Mucosa of descending colon (tissue), 3 donors: ENCODE data around the gene SLC9A3. TPM values are rescaled to one million over a fixed set of nuclear protein-coding genes. Genes with fewer than 3 reads are reported as not detected.

Experiments used
- ATAC-seq: fragments of 200-7000 bp; cut with Tn5 transposase; one replicate; pipeline ENCODE4 v1.9.1; 2020; ENCODE audit warnings: mild to moderate bottlenecking, moderate library complexity
- DNase-seq, 3 donors: peaks; one replicate each; pipeline ENCODE4 v3.0.0-alpha.2; 2020
- H3K36me3 ChIP-seq: fragments of 200-600 bp; one replicate; pipeline ENCODE4 v1.8.0; 2021; ENCODE audit warnings: low read depth, mild to moderate bottlenecking
- H3K4me1 ChIP-seq: fragments of 200-600 bp; one replicate; pipeline ENCODE4 v1.8.0; 2021; ENCODE audit warnings: low read depth, mild to moderate bottlenecking
- H3K4me3 ChIP-seq: fragments of 200-600 bp; one replicate; pipeline ENCODE4 v1.8.0; 2021; ENCODE audit warnings: mild to moderate bottlenecking
- H3K9me3 ChIP-seq: fragments of 200-600 bp; one replicate; pipeline ENCODE4 v1.8.0; 2021; ENCODE audit warnings: mild to moderate bottlenecking
- intact Hi-C, 2 donors: fragments of 100-400 bp; cut with DNase I in 1 of 2; cut with micrococcal nuclease in 1 of 2; formaldehyde crosslinking; loops; one replicate each; pipeline versions ENCODE4 v1.11.0 to v1.11.1; 2022; cut with DNase I, micrococcal nuclease
- total RNA-seq, 3 donors: library from RNA; stranded (reverse); fragmentation: NEBNext Ultra II Directional in 2 of 3; extraction: Animal tissue kit (Norgen Biotek cat#: 25700) in 2 of 3; gene quantifications; one replicate each; pipeline versions ENCODE4 v1.2.1 to v1.2.4, GENCODE V29; 2021 to 2023
- TF ChIP-seq, protein P1 (sequence below): fragments of 200-600 bp; IDR thresholded peaks from one replicate; pipeline ENCODE4 v1.8.0; 2022; ENCODE audit warnings: antibody characterized with exemption, mild to moderate bottlenecking
- donor health status: DM: no; HTN: no; CAD: no; lungs with moderate emphysema.
- donor health status: DM: no; HTN: no; CAD: no.
- donor health status: DM: no; HTN: yes; CAD: no.

The SLC9A3 gene
- total RNA-seq, 3 donors from 2014 or later, result 29.2 to 272 (median 77.7) TPM

DNA sequence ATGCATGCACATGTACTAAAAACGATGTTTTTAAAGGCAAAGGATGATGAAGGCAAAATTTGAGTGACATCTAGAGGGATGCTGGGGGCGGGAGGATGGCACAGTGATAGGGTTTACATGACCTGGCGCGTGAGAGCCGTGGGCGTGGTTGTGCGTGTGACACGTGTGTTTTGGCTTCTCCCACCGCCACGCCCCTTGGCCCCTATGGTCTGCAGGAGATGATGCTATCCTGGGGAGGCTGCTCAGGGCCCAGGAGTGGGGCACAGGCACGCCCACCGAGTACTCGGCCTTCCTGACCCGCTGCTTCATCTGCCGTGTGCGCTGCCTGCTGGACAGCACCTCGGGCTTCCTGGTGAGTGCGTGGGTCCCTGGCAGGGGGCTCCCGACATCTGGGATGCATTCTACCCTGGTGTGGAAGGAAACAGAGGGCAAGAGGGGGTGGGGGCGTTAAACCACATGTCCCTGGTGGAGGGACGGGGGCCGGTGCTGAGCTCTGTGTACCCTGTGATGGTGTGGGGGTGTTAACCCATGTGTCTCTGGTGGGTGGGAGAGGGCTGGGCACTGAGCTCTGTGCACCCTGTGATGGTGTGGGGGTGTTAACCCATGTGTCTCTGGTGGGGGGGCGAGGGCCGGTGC is 100.5 kb downstream of the SLC9A3 start:
- no peaks in the 10 kb centered on the region for H3K36me3 ChIP-seq
- H3K4me3 ChIP-seq, result no peak overlapping the region
- intact Hi-C loops, result no loop called here
- TF ChIP-seq, protein P1, sequence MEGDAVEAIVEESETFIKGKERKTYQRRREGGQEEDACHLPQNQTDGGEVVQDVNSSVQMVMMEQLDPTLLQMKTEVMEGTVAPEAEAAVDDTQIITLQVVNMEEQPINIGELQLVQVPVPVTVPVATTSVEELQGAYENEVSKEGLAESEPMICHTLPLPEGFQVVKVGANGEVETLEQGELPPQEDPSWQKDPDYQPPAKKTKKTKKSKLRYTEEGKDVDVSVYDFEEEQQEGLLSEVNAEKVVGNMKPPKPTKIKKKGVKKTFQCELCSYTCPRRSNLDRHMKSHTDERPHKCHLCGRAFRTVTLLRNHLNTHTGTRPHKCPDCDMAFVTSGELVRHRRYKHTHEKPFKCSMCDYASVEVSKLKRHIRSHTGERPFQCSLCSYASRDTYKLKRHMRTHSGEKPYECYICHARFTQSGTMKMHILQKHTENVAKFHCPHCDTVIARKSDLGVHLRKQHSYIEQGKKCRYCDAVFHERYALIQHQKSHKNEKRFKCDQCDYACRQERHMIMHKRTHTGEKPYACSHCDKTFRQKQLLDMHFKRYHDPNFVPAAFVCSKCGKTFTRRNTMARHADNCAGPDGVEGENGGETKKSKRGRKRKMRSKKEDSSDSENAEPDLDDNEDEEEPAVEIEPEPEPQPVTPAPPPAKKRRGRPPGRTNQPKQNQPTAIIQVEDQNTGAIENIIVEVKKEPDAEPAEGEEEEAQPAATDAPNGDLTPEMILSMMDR, result no peak
- H3K9me3 ChIP-seq, result no peaks in the 10 kb centered on the region
- no peaks in the 10 kb centered on the region for H3K4me1 ChIP-seq
- peak in 1 of 3 donors; percentile 40 for DNase-seq
- ATAC-seq, result no peak

GRCh38 chr5:423233-423565 is 101.0 kb downstream of the SLC9A3 start:
- H3K36me3 ChIP-seq, result no peaks in the 10 kb centered on the region
- intact Hi-C loops, result no loop called here
- ATAC-seq (no peak), DNase-seq (peak in 1 of 3 donors; percentile 33)
- TF ChIP-seq, protein P1, result no peak
- no peaks in the 10 kb centered on the region for H3K9me3 ChIP-seq
- H3K4me3 ChIP-seq, result no peak overlapping the region
- H3K4me1 ChIP-seq, result no peaks in the 10 kb centered on the region

- DNase-seq (peak in 1 of 3 donors; percentile 34), ATAC-seq (no peak)
- no peaks in the 10 kb centered on the region for H3K36me3 ChIP-seq
- H3K9me3 ChIP-seq, result no peaks in the 10 kb centered on the region
- intact Hi-C loops, result no loop called here
- H3K4me3 ChIP-seq, result no peak overlapping the region
- TF ChIP-seq, protein P1, result no peak
- H3K4me1 ChIP-seq, result no peaks in the 10 kb centered on the region
Measured at GRCh38 chr5:422323-423232, 101.7 kb downstream of the SLC9A3 start.

- TF ChIP-seq, protein P1, result no peak
- intact Hi-C loops, result no loop called here
- H3K9me3 ChIP-seq, result no peaks in the 10 kb centered on the region
- H3K4me3 ChIP-seq, result no peak overlapping the region
- no peak for ATAC-seq
- H3K4me1 ChIP-seq, result no peaks in the 10 kb centered on the region
- H3K36me3 ChIP-seq, result no peaks in the 10 kb centered on the region
- peak in 1 of 3 donors; percentile 33 for DNase-seq
Measured at GRCh38 chr5:421901-422300, 102.3 kb downstream of the SLC9A3 start.

DNA sequence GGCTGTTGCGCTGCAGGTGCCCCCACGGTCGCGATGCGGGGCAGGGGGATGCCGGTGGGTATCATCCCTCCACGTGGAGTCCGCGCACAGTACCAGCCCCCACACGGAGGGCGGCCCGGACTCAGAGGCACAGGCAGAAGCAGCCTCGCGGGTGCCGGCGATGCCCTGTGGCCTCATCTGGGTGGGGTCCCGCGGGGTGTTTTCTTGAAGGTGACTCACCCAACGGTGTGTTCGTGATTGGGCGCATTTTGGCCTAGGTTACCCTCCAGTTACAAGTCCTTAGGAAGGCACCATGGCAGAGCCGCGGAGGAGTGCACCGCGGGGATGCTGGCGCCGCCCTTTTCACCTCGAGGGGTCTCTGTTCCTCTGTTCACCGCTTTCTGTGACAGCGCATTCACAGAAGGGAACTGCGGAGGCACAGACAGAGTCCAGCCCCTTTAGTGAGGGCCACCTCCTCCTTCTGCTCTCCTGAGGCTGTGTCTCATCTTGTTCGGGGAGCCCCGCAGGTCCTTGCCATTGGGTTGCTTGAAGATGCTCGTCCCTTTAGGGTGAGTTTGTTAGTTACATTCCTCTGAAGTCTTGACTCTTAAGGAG is 102.9 kb downstream of the SLC9A3 start:
- H3K9me3 ChIP-seq, result no peaks in the 10 kb centered on the region
- TF ChIP-seq, protein P1, result no peak
- DNase-seq (peak in 1 of 3 donors; percentile 44), ATAC-seq (no peak)
- H3K36me3 ChIP-seq, result no peaks in the 10 kb centered on the region
- no peak overlapping the region for H3K4me3 ChIP-seq
- intact Hi-C loops, result no loop called here
- H3K4me1 ChIP-seq, result no peaks in the 10 kb centered on the region
